GM18858 (cell line): Measurements from ENCODE around the gene DACH1.

Experiments
- ATAC-seq: cut with Tn5 transposase; IDR thresholded peaks from one replicate; pipeline ENCODE4 v1.9.1; 2021; ENCODE audit not compliant: unreplicated experiment

Gene DACH1

GRCh38 chr13:71437704-71438103 lies 429.3 kb downstream of the DACH1 start:
- ATAC-seq, result no peak

GRCh38 chr13:71430681-71431080 lies 436.3 kb downstream of the DACH1 start:
- no peak for ATAC-seq

DNA sequence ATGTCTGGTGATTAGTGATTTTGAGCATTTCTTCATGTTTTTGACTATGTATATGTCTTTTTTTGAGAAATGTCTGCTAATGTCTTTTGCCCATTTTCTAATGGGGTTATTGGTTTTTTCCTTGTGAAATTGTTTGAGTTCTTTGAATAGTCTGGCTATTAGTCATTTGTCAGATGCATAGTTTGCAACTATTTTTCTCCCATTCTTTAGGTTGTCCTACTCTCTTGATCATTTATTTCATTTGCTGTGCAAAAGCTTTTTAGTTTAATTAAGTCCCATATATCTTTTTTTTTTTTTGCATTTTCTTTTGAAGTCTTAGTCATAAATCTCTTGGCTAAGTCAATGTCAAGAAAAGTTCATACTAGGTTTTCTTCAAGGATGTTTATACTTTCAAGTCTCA lies 449.8 kb downstream of the DACH1 start:
- ATAC-seq, result no peak

GRCh38 chr13:71412231-71412630 lies 454.8 kb downstream of the DACH1 start:
- ATAC-seq, result no peak

- ATAC-seq, result no peak
Measured at GRCh38 chr13:71408416-71408815, 458.6 kb downstream of the DACH1 start.

GRCh38 chr13:71399631-71400215 lies 467.3 kb downstream of the DACH1 start:
- no peak for ATAC-seq

GRCh38 chr13:71396149-71396548 lies 470.9 kb downstream of the DACH1 start:
- no peak for ATAC-seq

- ATAC-seq, result no peak
Measured at GRCh38 chr13:71395053-71395452, 472.0 kb downstream of the DACH1 start.

GRCh38 chr13:71394176-71394575 lies 472.8 kb downstream of the DACH1 start:
- ATAC-seq, result no peak
